GM10266 (cell line): Measurements from ENCODE around the gene UBXN11.

Source experiments
- DNase-seq: peaks from one replicate; pipeline ENCODE4 v3.0.0; 2012; ENCODE audit errors: extremely low spot score
- TF ChIP-seq, protein P1 (sequence below): IDR thresholded peaks from 2 replicates; pipeline ENCODE4 v1.5.1; 2012; ENCODE audit warnings: mild to moderate bottlenecking, low read depth; ENCODE audit not compliant: control insufficient read depth, insufficient read depth; ENCODE audit errors: missing control alignments

UBXN11 gene, protein sequence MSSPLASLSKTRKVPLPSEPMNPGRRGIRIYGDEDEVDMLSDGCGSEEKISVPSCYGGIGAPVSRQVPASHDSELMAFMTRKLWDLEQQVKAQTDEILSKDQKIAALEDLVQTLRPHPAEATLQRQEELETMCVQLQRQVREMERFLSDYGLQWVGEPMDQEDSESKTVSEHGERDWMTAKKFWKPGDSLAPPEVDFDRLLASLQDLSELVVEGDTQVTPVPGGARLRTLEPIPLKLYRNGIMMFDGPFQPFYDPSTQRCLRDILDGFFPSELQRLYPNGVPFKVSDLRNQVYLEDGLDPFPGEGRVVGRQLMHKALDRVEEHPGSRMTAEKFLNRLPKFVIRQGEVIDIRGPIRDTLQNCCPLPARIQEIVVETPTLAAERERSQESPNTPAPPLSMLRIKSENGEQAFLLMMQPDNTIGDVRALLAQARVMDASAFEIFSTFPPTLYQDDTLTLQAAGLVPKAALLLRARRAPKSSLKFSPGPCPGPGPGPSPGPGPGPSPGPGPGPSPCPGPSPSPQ

DNA sequence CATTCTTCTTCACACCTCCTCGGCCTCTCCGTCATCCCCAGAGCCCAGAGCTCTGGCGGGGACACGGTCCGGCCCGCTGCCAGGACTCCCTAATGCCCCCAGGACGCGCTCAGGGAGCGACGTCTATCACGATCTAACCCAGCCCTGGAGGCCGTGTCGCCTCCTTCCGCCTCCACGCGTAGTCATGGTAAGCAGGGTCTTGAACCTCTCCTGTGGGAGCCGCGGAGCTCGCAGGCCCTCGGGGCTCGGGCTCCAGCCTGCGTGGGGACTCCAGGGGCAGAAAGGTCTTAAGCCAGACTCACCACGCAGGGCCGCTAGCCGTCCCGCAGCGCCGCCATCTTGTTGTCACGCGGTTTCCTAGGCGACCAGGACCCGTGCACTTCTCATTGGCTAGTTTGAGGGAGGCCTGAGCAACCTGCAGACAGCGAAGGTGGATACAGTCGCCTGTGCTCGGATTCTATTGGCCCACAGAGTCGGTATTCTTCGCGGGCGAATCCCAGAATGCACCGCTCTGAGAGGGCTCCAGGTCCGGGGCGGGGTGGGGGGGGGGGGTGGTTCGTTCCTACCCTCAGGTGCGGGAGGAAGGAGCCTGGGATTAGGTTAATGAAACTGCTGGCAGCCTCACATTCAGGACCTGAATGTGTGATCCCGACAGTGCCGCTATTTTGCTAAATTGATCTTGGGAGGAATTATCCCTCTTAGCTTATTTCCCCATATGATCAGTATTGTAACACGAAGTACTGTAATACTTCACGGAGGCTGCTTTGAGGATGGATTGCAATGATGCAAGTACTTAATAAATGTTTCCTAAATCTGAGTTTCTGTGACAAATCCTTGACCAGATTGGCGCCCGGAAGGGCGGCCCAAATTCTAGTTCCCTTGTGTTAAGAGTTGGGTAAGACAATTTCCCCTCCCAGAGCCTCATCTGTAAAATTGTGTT, at the start of gene UBXN11:
Gene UBXN11, minus strand, starts transcription at position 347 of the 940 bp plus-strand sequence. CDS start 3,753 bp downstream, outside the sequence.
- TF ChIP-seq, protein P1, sequence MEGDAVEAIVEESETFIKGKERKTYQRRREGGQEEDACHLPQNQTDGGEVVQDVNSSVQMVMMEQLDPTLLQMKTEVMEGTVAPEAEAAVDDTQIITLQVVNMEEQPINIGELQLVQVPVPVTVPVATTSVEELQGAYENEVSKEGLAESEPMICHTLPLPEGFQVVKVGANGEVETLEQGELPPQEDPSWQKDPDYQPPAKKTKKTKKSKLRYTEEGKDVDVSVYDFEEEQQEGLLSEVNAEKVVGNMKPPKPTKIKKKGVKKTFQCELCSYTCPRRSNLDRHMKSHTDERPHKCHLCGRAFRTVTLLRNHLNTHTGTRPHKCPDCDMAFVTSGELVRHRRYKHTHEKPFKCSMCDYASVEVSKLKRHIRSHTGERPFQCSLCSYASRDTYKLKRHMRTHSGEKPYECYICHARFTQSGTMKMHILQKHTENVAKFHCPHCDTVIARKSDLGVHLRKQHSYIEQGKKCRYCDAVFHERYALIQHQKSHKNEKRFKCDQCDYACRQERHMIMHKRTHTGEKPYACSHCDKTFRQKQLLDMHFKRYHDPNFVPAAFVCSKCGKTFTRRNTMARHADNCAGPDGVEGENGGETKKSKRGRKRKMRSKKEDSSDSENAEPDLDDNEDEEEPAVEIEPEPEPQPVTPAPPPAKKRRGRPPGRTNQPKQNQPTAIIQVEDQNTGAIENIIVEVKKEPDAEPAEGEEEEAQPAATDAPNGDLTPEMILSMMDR, result no peak
- DNase-seq, result peak; percentile 93

DNA sequence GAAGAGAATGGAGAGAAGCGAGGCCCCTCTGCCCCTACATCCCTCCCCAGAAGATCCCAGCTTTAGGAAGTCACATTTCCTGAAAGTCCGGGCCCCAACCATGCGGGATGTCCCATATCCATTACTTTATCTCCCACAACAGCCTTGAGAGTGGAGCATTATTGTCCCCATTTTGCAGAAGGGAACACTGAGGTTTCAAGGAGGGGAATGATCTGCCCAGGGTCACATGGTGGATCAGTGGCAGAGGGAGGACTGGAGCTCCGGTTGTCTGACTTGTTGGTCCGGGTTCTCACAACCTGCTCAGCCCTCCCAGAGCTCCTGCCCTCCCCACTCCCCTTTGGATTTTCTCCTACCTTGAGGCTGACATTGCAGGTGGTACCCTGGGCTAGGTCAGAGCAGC, 49.7 kb upstream of the UBXN11 start:
- TF ChIP-seq, protein P1, result no peak
- DNase-seq, result no peak

DNA sequence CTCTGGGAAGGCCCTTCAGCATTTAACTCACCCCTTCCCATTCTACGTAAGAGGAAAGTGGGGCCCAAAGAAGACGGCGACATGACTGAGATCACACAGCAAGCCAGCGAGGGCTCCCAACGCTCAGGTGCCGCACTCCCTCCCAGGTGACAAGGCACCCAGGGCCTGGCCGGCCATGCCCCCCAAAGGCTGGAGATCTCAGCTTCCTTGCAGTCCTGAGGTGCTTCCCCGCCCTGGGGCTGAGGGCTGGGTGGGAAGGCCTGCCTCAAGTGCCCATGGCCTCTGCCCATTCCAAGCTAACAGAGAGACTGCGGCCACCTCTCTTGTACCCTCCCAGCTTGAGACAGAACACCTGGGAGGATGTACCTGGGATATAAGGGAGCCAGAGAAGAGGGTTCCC, 48.5 kb upstream of the UBXN11 start:
- no peak for DNase-seq
- TF ChIP-seq, protein P1, result no peak

DNA sequence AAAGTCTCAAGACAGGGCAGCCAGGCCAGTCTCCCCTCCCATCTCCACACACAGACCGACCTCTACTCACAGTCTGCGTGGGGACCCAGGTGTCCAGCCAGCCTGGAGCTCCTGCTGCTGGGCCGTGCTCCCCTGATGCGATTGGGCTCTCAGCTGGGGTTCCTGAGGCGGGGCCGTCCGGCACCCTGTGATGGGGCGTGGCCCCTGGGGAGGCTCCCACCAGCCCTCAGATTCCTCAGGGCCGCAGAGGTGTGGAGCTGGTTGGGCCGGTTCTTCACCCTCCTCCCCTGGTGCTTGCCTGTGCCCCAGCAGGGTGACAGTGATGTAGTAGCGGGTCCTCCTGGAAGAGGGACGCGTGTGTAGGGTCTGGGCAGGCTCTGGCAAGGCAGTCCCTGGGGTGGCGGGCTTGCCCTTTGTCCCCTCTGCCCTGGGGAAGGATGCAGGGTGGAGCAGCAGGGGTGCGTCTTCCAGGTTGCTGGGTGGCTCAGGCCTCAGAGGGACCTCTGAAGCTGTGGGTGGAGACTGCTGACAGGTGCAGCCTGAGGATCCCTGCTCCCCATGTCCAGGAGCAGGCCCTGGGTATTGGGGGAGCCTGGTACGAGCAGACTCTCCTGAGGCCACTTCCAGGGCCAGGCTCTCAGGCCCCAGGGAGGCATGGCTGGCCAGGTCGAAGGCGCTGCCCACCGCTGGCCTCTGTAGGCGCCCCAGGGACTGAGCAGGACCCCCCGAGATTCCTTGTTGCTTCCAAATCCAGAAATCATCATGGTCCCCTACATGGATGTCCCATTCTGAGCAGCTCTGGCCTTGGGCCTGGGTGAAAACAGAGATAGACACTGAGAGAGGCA, 47.8 kb upstream of the UBXN11 start, which contains the start of gene CRYBG2:
Gene CRYBG2, minus strand, starts transcription at position 155 of the 845 bp plus-strand sequence. CDS start 7,473 bp downstream, outside the sequence.
- TF ChIP-seq, protein P1, result no peak
- DNase-seq, result no peak

DNA sequence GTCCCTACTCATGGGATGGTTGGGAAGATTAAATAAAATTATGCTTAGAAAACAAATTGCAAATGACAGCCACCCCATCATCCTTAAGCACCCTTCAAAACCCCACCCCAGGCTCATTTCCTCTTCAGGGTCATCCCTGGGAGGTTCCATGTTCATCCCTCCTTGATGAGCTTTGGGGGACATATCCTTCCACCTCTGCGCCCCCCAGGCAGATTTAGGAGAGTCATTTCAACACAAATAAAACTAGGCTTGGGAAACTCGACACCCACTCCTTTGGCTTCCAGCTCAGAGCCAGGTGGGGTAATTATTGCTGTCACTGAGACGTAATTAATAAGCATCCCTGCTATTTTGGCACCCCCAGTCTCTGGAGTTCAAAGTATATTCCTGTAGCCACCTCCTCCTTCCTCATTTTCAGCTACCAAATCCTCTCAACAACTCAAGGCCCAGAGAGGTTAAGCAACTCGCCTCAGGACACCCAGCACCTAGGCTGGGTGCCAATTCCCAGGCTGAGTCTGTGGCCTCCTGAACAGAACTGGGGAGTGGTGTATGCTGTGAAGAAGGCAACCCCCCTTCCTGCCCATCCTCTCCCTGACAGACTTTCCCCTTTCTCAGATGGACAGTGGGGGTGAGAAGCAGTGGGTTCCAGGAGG, 46.9 kb upstream of the UBXN11 start:
- no peak for DNase-seq

DNA sequence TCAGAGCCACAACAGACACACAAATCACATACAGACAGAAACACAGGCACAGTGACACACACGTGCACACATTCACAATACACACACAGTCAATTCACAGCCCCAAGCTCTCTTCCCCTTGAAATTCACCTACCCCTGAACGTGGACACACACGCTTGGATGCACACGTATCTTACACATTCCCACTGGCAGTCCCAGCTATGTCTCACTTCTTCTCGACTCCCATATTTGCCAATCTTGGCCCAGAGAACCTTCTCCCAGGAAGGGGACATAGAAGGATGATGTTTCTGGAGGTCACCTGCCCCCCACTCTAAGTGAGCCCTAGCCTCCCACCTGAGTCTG, 45.9 kb upstream of the UBXN11 start:
- no peak for DNase-seq

More for the DNA sequence above, 46.9 kb upstream of the UBXN11 start:
- TF ChIP-seq, protein P1, result no peak

More for the DNA sequence above, 45.9 kb upstream of the UBXN11 start:
- TF ChIP-seq, protein P1, result no peak
